Karpas-422 (cell line): ENCODE results near the gene CTNND2. TPM values are rescaled to one million over a fixed set of nuclear protein-coding genes. Genes with fewer than 3 reads are reported as not detected.

ENCODE experiments used
- DNase-seq: peaks from one replicate; pipeline ENCODE4 v3.0.0-alpha.2; 2015
- H2AFZ ChIP-seq: fragments of 200-600 bp; sonication (generic); 2 replicates; pipeline ENCODE4 v1.6.1; 2014; ENCODE audit warnings: antibody characterized with exemption, low read length, mixed read lengths
- H3K27ac ChIP-seq: fragments of 200-600 bp; sonication (generic); 2 replicates; pipeline ENCODE4 v1.5.1; 2014; ENCODE audit warnings: mild to moderate bottlenecking, low read length, moderate library complexity
- H3K27me3 ChIP-seq: fragments of 200-600 bp; sonication (generic); 2 replicates; pipeline ENCODE4 v1.6.1; 2014; ENCODE audit warnings: low read length, mixed read lengths
- H3K36me3 ChIP-seq: fragments of 200-600 bp; sonication (generic); 2 replicates; pipeline ENCODE4 v1.6.1; 2014; ENCODE audit warnings: low read length, mixed read lengths; ENCODE audit not compliant: insufficient read depth
- H3K4me1 ChIP-seq: fragments of 200-600 bp; sonication (generic); 2 replicates; pipeline ENCODE4 v1.6.1; 2014; ENCODE audit warnings: mild to moderate bottlenecking, low read length, mixed read lengths
- H3K4me2 ChIP-seq: fragments of 200-600 bp; sonication (generic); 2 replicates; pipeline ENCODE4 v1.6.1; 2014; ENCODE audit warnings: low read length, low read depth, mild to moderate bottlenecking; ENCODE audit not compliant: poor library complexity, severe bottlenecking
- H3K4me3 ChIP-seq: fragments of 200-600 bp; sonication (generic); 2 replicates; pipeline ENCODE4 v1.5.1; 2014; ENCODE audit warnings: mild to moderate bottlenecking, antibody characterized with exemption, low read length, mixed read lengths
- H3K79me2 ChIP-seq: fragments of 200-600 bp; sonication (generic); 2 replicates; pipeline ENCODE4 v1.6.1; 2014; ENCODE audit warnings: mild to moderate bottlenecking, low read length, mixed read lengths
- H3K9ac ChIP-seq: fragments of 200-600 bp; sonication (generic); 2 replicates; pipeline ENCODE4 v1.6.0; 2014; ENCODE audit warnings: low read length
- H3K9me2 ChIP-seq: fragments of 200-600 bp; sonication (generic), shearing (Covaris generic); replicated peaks from 2 replicates; pipeline ENCODE4 v1.6.0; 2014; ENCODE audit warnings: mild to moderate bottlenecking, low read length, moderate library complexity; ENCODE audit not compliant: insufficient read depth
- H3K9me3 ChIP-seq: fragments of 300-700, 200-600 bp; sonication (generic); 2 replicates; pipeline ENCODE4 v1.6.1; 2014; ENCODE audit warnings: low read length, mixed read lengths
- H4K20me1 ChIP-seq: fragments of 200-600 bp; sonication (generic); 2 replicates; pipeline ENCODE4 v1.6.1; 2014; ENCODE audit warnings: mild to moderate bottlenecking, antibody characterized with exemption, low read length, low read depth; ENCODE audit not compliant: insufficient read depth
- total RNA-seq: library from RNA; depleted of rRNA; stranded (reverse); fragments of >200 nt; shearing (Covaris generic); gene quantifications from 2 replicates; pipeline ENCODE4 v1.2.3, GENCODE V29; 2014; ENCODE audit warnings: low replicate concordance

Gene CTNND2
- total RNA-seq, 1 experiment from 2014 or later, result not detected

- Histone ChIP-seq H3K79me2 (no peaks in the 10 kb centered on the region), H3K9me2 (no peaks in the 10 kb centered on the region), H3K27me3 (no peaks in the 10 kb centered on the region), H3K4me2 (no peak overlapping the region), H3K36me3 (no peaks in the 10 kb centered on the region), H4K20me1 (no peaks in the 10 kb centered on the region), H3K9me3 (peaks cover 3% of the 10 kb centered on the region; the same call in 1 of the 2 replicates), H3K9ac (no peak overlapping the region), H3K4me1 (no peaks in the 10 kb centered on the region), H3K4me3 (no peak overlapping the region), H2AFZ (no peak overlapping the region), H3K27ac (no peak overlapping the region)
- DNase-seq, result no peak
These were observed 385.0 kb downstream of the CTNND2 start for GRCh38 chr5:11519236-11519635.

GRCh38 chr5:11518676-11519075, 385.6 kb downstream of the CTNND2 start:
- H3K36me3 ChIP-seq, result no peaks in the 10 kb centered on the region
- H3K4me3 ChIP-seq, result no peak overlapping the region
- H3K27me3 ChIP-seq, result no peaks in the 10 kb centered on the region
- H3K9ac ChIP-seq, result no peak overlapping the region
- H3K9me3 ChIP-seq, result peaks cover 3% of the 10 kb centered on the region; the same call in 1 of the 2 replicates
- H2AFZ ChIP-seq, result no peak overlapping the region
- no peak overlapping the region for H3K4me2 ChIP-seq
- no peaks in the 10 kb centered on the region for H4K20me1 ChIP-seq
- no peak for DNase-seq
- no peak overlapping the region for H3K27ac ChIP-seq
- no peaks in the 10 kb centered on the region for H3K9me2 ChIP-seq
- H3K4me1 ChIP-seq, result no peaks in the 10 kb centered on the region
- no peaks in the 10 kb centered on the region for H3K79me2 ChIP-seq

GRCh38 chr5:11514705-11515432, 389.4 kb downstream of the CTNND2 start:
- Histone ChIP-seq H2AFZ (no peak overlapping the region), H3K4me2 (no peak overlapping the region), H4K20me1 (no peaks in the 10 kb centered on the region), H3K9ac (no peak overlapping the region), H3K9me3 (peaks cover 3% of the 10 kb centered on the region; the same call in 1 of the 2 replicates), H3K27me3 (no peaks in the 10 kb centered on the region), H3K4me1 (no peaks in the 10 kb centered on the region), H3K79me2 (no peaks in the 10 kb centered on the region), H3K4me3 (no peak overlapping the region), H3K9me2 (no peaks in the 10 kb centered on the region), H3K36me3 (no peaks in the 10 kb centered on the region), H3K27ac (no peak overlapping the region)
- no peak for DNase-seq

- Histone ChIP-seq H3K36me3 (no peaks in the 10 kb centered on the region), H2AFZ (no peak overlapping the region), H4K20me1 (no peaks in the 10 kb centered on the region), H3K4me1 (no peaks in the 10 kb centered on the region), H3K4me2 (no peak overlapping the region), H3K9me3 (peaks cover 2% of the 10 kb centered on the region; the same call in 1 of the 2 replicates), H3K27ac (no peak overlapping the region), H3K4me3 (no peak overlapping the region), H3K79me2 (no peaks in the 10 kb centered on the region), H3K27me3 (no peaks in the 10 kb centered on the region), H3K9ac (no peak overlapping the region), H3K9me2 (no peaks in the 10 kb centered on the region)
- no peak for DNase-seq
These were observed 392.4 kb downstream of the CTNND2 start for GRCh38 chr5:11511878-11512277.

GRCh38 chr5:11510889-11511288, 393.4 kb downstream of the CTNND2 start:
- H3K9me3 ChIP-seq, result no peaks in the 10 kb centered on the region
- H3K36me3 ChIP-seq, result no peaks in the 10 kb centered on the region
- no peaks in the 10 kb centered on the region for H3K9me2 ChIP-seq
- no peaks in the 10 kb centered on the region for H3K4me1 ChIP-seq
- no peaks in the 10 kb centered on the region for H3K79me2 ChIP-seq
- no peak overlapping the region for H3K4me3 ChIP-seq
- no peak overlapping the region for H2AFZ ChIP-seq
- H3K27me3 ChIP-seq, result no peaks in the 10 kb centered on the region
- DNase-seq, result no peak
- H3K27ac ChIP-seq, result no peak overlapping the region
- H3K4me2 ChIP-seq, result no peak overlapping the region
- no peak overlapping the region for H3K9ac ChIP-seq
- no peaks in the 10 kb centered on the region for H4K20me1 ChIP-seq

GRCh38 chr5:11509793-11510192, 394.5 kb downstream of the CTNND2 start:
- Histone ChIP-seq H4K20me1 (no peaks in the 10 kb centered on the region), H3K9ac (no peak overlapping the region)

GRCh38 chr5:11507156-11507910, 396.9 kb downstream of the CTNND2 start:
- H3K9me3 ChIP-seq, result no peaks in the 10 kb centered on the region
- no peak overlapping the region for H3K27ac ChIP-seq
- H3K4me2 ChIP-seq, result no peak overlapping the region
- no peaks in the 10 kb centered on the region for H3K4me1 ChIP-seq
- no peak overlapping the region for H3K4me3 ChIP-seq
- H3K9ac ChIP-seq, result no peak overlapping the region
- no peaks in the 10 kb centered on the region for H3K27me3 ChIP-seq
- H3K36me3 ChIP-seq, result no peaks in the 10 kb centered on the region
- no peaks in the 10 kb centered on the region for H3K9me2 ChIP-seq
- no peak overlapping the region for H2AFZ ChIP-seq
- H4K20me1 ChIP-seq, result no peaks in the 10 kb centered on the region
- DNase-seq, result no peak
- no peaks in the 10 kb centered on the region for H3K79me2 ChIP-seq

More at GRCh38 chr5:11509793-11510192, 394.5 kb downstream of the CTNND2 start:
- Histone ChIP-seq H3K4me3 (no peak overlapping the region), H3K9me3 (no peaks in the 10 kb centered on the region), H3K9me2 (no peaks in the 10 kb centered on the region), H3K27ac (no peak overlapping the region), H3K27me3 (no peaks in the 10 kb centered on the region), H3K4me1 (no peaks in the 10 kb centered on the region), H3K36me3 (no peaks in the 10 kb centered on the region), H3K4me2 (no peak overlapping the region), H2AFZ (no peak overlapping the region), H3K79me2 (no peaks in the 10 kb centered on the region)
- no peak for DNase-seq

GRCh38 chr5:11504886-11505193, 399.4 kb downstream of the CTNND2 start:
- Histone ChIP-seq H3K27me3 (no peaks in the 10 kb centered on the region), H3K4me3 (no peak overlapping the region), H4K20me1 (no peaks in the 10 kb centered on the region), H2AFZ (no peak overlapping the region), H3K79me2 (no peaks in the 10 kb centered on the region), H3K36me3 (no peaks in the 10 kb centered on the region), H3K9me2 (no peaks in the 10 kb centered on the region), H3K4me2 (no peak overlapping the region), H3K9ac (no peak overlapping the region), H3K9me3 (no peaks in the 10 kb centered on the region), H3K4me1 (no peaks in the 10 kb centered on the region), H3K27ac (no peak overlapping the region)
- DNase-seq, result no peak
